Gastrocnemius medialis (tissue), 4 donors: ENCODE measurements around the gene SASH3.

ENCODE experiments used
- POLR2A ChIP-seq, 2 donors: fragments of 450-650 bp; IDR thresholded peaks; one replicate each; pipeline ENCODE4 v1.6.1; 2017; ENCODE audit warnings: antibody characterized with exemption in 2 of 2, mild to moderate bottlenecking in 2 of 2, moderate library complexity in 2 of 2
- TF ChIP-seq, protein P1 (sequence below), 5 experiments: fragments of 450-650 bp in 3 of 5; fragments of 200-600 bp in 2 of 5; sonication (generic) in 2 of 5; IDR thresholded peaks in 4 of 5; conservative IDR thresholded peaks in 1 of 5; 1 replicate in 4 of 5; 2 replicates in 1 of 5; pipeline ENCODE4 v1.5.1; 2016 to 2019; ENCODE audit warnings: antibody characterized with exemption in 5 of 5, mild to moderate bottlenecking in 3 of 5, moderate library complexity in 3 of 5

DNA sequence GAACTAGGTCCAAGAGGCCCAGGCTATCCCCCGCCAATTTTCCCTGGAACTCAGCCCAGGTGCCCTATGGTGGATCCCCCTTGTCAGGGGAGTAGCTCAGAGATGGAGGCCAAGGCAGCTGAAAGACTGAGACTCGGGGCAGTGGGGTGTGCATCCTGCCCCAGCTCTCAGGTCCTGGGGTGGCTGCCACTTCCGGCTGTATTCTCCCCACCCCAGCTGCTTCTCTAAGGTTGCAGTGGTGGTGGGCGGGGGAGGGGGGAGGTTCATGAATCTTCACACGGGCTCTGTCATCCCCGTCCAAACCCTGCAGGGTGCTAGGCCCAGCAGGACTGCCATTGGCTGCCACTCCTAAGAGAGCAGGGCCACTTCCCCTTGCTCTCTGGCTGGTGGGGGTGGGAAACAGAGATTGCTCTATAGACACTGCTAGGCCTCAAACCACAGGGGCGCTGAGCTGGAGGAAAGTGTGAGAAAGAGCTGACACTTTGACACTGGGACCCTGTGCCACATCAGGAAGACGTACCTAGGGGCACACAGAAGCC is 1.5 kb downstream of the SASH3 start:
- TF ChIP-seq, protein P1, sequence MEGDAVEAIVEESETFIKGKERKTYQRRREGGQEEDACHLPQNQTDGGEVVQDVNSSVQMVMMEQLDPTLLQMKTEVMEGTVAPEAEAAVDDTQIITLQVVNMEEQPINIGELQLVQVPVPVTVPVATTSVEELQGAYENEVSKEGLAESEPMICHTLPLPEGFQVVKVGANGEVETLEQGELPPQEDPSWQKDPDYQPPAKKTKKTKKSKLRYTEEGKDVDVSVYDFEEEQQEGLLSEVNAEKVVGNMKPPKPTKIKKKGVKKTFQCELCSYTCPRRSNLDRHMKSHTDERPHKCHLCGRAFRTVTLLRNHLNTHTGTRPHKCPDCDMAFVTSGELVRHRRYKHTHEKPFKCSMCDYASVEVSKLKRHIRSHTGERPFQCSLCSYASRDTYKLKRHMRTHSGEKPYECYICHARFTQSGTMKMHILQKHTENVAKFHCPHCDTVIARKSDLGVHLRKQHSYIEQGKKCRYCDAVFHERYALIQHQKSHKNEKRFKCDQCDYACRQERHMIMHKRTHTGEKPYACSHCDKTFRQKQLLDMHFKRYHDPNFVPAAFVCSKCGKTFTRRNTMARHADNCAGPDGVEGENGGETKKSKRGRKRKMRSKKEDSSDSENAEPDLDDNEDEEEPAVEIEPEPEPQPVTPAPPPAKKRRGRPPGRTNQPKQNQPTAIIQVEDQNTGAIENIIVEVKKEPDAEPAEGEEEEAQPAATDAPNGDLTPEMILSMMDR (IDR thresholded peaks at IDR 0.05 in 4 of 5, conservative IDR thresholded peaks at IDR 0.05 in 1 of 5), result no peak
- no peak for TF ChIP-seq POLR2A (IDR thresholded peaks at IDR 0.05)
